Measurements from ENCODE around the gene ZNF638. TPM values are rescaled to one million over a fixed set of nuclear protein-coding genes. Genes with fewer than 3 reads are reported as not detected.

The ZNF638 gene
- total RNA-seq, 1 donor from 2014 or later = 91.7 TPM

- no peak for DNase-seq (ENCODE audit: low read depth)
- no peak overlapping the region for H3K4me3 Mint-ChIP-seq (ENCODE audit: unreplicated experiment)
Measured at GRCh38 chr2:71478806-71479205, 147.2 kb downstream of the ZNF638 start.

GRCh38 chr2:71479261-71479660 lies 147.7 kb downstream of the ZNF638 start:
- Mint-ChIP-seq H3K36me3 (ENCODE audit: low read depth, unreplicated experiment) (peaks cover 36% of the 10 kb centered on the region), H3K27me3 (ENCODE audit: low read depth, unreplicated experiment) (peaks cover 3% of the 10 kb centered on the region), H3K9me3 (ENCODE audit: unreplicated experiment) (peaks cover 5% of the 10 kb centered on the region), H3K4me3 (ENCODE audit: unreplicated experiment) (no peak overlapping the region), H3K4me1 (ENCODE audit: low read depth, unreplicated experiment) (peaks cover 18% of the 10 kb centered on the region), H3K27ac (ENCODE audit: unreplicated experiment) (no peak overlapping the region)
- Histone ChIP-seq H3K27me3 (ENCODE audit: insufficient read depth, low read length) (no peaks in the 10 kb centered on the region), H2AFZ (ENCODE audit: low read depth, low read length) (no peak overlapping the region), H3K4me2 (ENCODE audit: low read length) (no peak overlapping the region), H3K9ac (ENCODE audit: low read length) (no peak overlapping the region), H4K20me1 (ENCODE audit: insufficient read depth, low read length) (no peaks in the 10 kb centered on the region), H3K27ac (ENCODE audit: low read depth, low read length) (no peak overlapping the region), H3K4me1 (ENCODE audit: insufficient read depth, low read length) (no peaks in the 10 kb centered on the region), H3K4me3 (ENCODE audit: insufficient read depth, low read depth, low read length) (no peak overlapping the region), H3K79me2 (ENCODE audit: insufficient read depth, low read length) (no peaks in the 10 kb centered on the region), H3K9me3 (ENCODE audit: insufficient read depth, low read depth, low read length) (no peaks in the 10 kb centered on the region), H3K36me3 (ENCODE audit: insufficient read depth, low read length) (no peaks in the 10 kb centered on the region)
- no peak for DNase-seq (ENCODE audit: low read depth)
- FAIRE-seq = no peak
- no peak for TF ChIP-seq CTCF (IDR thresholded peaks at IDR 0.05; ENCODE audit: insufficient read depth, low read depth, low read length)
- no peak for TF ChIP-seq EZH2 (IDR thresholded peaks at IDR 0.05; ENCODE audit: insufficient read depth, low read length)

More at GRCh38 chr2:71478806-71479205, 147.2 kb downstream of the ZNF638 start:
- H2AFZ ChIP-seq (ENCODE audit: low read depth, low read length) = no peak overlapping the region
- no peaks in the 10 kb centered on the region for H3K27me3 ChIP-seq (ENCODE audit: insufficient read depth, low read length)
- no peak overlapping the region for H3K9ac ChIP-seq (ENCODE audit: low read length)
- Mint-ChIP-seq H3K27me3 (ENCODE audit: low read depth, unreplicated experiment) (peaks cover 3% of the 10 kb centered on the region), H3K4me1 (ENCODE audit: low read depth, unreplicated experiment) (peaks cover 21% of the 10 kb centered on the region), H3K27ac (ENCODE audit: unreplicated experiment) (no peak overlapping the region), H3K36me3 (ENCODE audit: low read depth, unreplicated experiment) (peaks cover 38% of the 10 kb centered on the region), H3K9me3 (ENCODE audit: unreplicated experiment) (peaks cover 5% of the 10 kb centered on the region)
- H3K4me1 ChIP-seq (ENCODE audit: insufficient read depth, low read length) = no peaks in the 10 kb centered on the region
- no peak overlapping the region for H3K4me2 ChIP-seq (ENCODE audit: low read length)
- no peak overlapping the region for H3K27ac ChIP-seq (ENCODE audit: low read depth, low read length)
- TF ChIP-seq EZH2 (IDR thresholded peaks at IDR 0.05; ENCODE audit: insufficient read depth, low read length) = no peak
- TF ChIP-seq CTCF (IDR thresholded peaks at IDR 0.05; ENCODE audit: insufficient read depth, low read depth, low read length) = no peak
- no peaks in the 10 kb centered on the region for H3K9me3 ChIP-seq (ENCODE audit: insufficient read depth, low read depth, low read length)
- H3K36me3 ChIP-seq (ENCODE audit: insufficient read depth, low read length) = no peaks in the 10 kb centered on the region
- no peak overlapping the region for H3K4me3 ChIP-seq (ENCODE audit: insufficient read depth, low read depth, low read length)
- no peak for FAIRE-seq
- no peaks in the 10 kb centered on the region for H3K79me2 ChIP-seq (ENCODE audit: insufficient read depth, low read length)
- H4K20me1 ChIP-seq (ENCODE audit: insufficient read depth, low read length) = no peaks in the 10 kb centered on the region

- Mint-ChIP-seq H3K4me1 (ENCODE audit: low read depth, unreplicated experiment) (peaks cover 15% of the 10 kb centered on the region), H3K27me3 (ENCODE audit: low read depth, unreplicated experiment) (peaks cover 3% of the 10 kb centered on the region), H3K36me3 (ENCODE audit: low read depth, unreplicated experiment) (peaks cover 36% of the 10 kb centered on the region), H3K4me3 (ENCODE audit: unreplicated experiment) (no peak overlapping the region), H3K9me3 (ENCODE audit: unreplicated experiment) (peaks cover 5% of the 10 kb centered on the region), H3K27ac (ENCODE audit: unreplicated experiment) (no peak overlapping the region)
- Histone ChIP-seq H3K4me2 (ENCODE audit: low read length) (no peak overlapping the region), H3K9ac (ENCODE audit: low read length) (no peak overlapping the region), H3K36me3 (ENCODE audit: insufficient read depth, low read length) (no peaks in the 10 kb centered on the region), H3K27me3 (ENCODE audit: insufficient read depth, low read length) (no peaks in the 10 kb centered on the region), H3K79me2 (ENCODE audit: insufficient read depth, low read length) (no peaks in the 10 kb centered on the region), H3K9me3 (ENCODE audit: insufficient read depth, low read depth, low read length) (no peaks in the 10 kb centered on the region), H2AFZ (ENCODE audit: low read depth, low read length) (no peak overlapping the region), H3K4me3 (ENCODE audit: insufficient read depth, low read depth, low read length) (no peak overlapping the region), H3K27ac (ENCODE audit: low read depth, low read length) (no peak overlapping the region), H3K4me1 (ENCODE audit: insufficient read depth, low read length) (no peaks in the 10 kb centered on the region), H4K20me1 (ENCODE audit: insufficient read depth, low read length) (no peaks in the 10 kb centered on the region)
- TF ChIP-seq CTCF (IDR thresholded peaks at IDR 0.05; ENCODE audit: insufficient read depth, low read depth, low read length) (no peak), EZH2 (IDR thresholded peaks at IDR 0.05; ENCODE audit: insufficient read depth, low read length) (no peak)
- no peak for FAIRE-seq
- no peak for DNase-seq (ENCODE audit: low read depth)
Measured at GRCh38 chr2:71481111-71481510, 149.5 kb downstream of the ZNF638 start.
